ENCODE data around the gene DNAAF5.

- TF ChIP-seq, protein P1, sequence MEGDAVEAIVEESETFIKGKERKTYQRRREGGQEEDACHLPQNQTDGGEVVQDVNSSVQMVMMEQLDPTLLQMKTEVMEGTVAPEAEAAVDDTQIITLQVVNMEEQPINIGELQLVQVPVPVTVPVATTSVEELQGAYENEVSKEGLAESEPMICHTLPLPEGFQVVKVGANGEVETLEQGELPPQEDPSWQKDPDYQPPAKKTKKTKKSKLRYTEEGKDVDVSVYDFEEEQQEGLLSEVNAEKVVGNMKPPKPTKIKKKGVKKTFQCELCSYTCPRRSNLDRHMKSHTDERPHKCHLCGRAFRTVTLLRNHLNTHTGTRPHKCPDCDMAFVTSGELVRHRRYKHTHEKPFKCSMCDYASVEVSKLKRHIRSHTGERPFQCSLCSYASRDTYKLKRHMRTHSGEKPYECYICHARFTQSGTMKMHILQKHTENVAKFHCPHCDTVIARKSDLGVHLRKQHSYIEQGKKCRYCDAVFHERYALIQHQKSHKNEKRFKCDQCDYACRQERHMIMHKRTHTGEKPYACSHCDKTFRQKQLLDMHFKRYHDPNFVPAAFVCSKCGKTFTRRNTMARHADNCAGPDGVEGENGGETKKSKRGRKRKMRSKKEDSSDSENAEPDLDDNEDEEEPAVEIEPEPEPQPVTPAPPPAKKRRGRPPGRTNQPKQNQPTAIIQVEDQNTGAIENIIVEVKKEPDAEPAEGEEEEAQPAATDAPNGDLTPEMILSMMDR (IDR thresholded peaks at IDR 0.05) = no peak
- TF ChIP-seq POLR2A (IDR thresholded peaks at IDR 0.05) = no peak
Observed at GRCh38 chr7:713488-714230, 12.8 kb upstream of the DNAAF5 start.

Measured in uterus (tissue), 2 donors.